Progenitor cell of endocrine pancreas (in vitro differentiated cells): ENCODE results near the gene TREM2. TPM values are rescaled to one million over a fixed set of nuclear protein-coding genes. Genes with fewer than 3 reads are reported as not detected.
A peak's percentile ranks its signal among the peaks of the same experiment; 100 is the strongest.

Experiments
- DNase-seq: peaks from one replicate; pipeline ENCODE4 v3.0.0; 2021; ENCODE audit warnings: low spot score; ENCODE audit not compliant: unreplicated experiment
- H3K27ac Mint-ChIP-seq: 2 replicates; pipeline ENCODE4 v1.8.0; 2021; ENCODE audit warnings: mild to moderate bottlenecking, moderate library complexity, mixed read lengths
- H3K27me3 Mint-ChIP-seq: 2 replicates; pipeline ENCODE4 v1.8.0; 2021; ENCODE audit warnings: mixed read lengths
- H3K36me3 Mint-ChIP-seq: 2 replicates; pipeline ENCODE4 v1.8.0; 2022; ENCODE audit warnings: mixed read lengths; ENCODE audit not compliant: insufficient read depth
- H3K4me1 Mint-ChIP-seq: 2 replicates; pipeline ENCODE4 v1.8.0; 2021; ENCODE audit warnings: low read depth, mixed read lengths
- H3K4me3 Mint-ChIP-seq: 2 replicates; pipeline ENCODE4 v1.8.0; 2021; ENCODE audit warnings: low read depth, mild to moderate bottlenecking, moderate library complexity, mixed read lengths
- H3K9me3 Mint-ChIP-seq: 2 replicates; pipeline ENCODE4 v1.8.0; 2021; ENCODE audit warnings: low read depth, mixed read lengths
- total RNA-seq: library from RNA; stranded (reverse); gene quantifications from 2 replicates; pipeline ENCODE4 v1.2.1, GENCODE V29; 2021
- TF ChIP-seq, protein P1 (sequence below): fragments of 200-600 bp; sonication (generic); IDR thresholded peaks from one replicate; pipeline ENCODE4 v1.5.0; 2021; ENCODE audit warnings: antibody characterized with exemption, mild to moderate bottlenecking; ENCODE audit not compliant: unreplicated experiment

Gene TREM2
- total RNA-seq, 1 donor from 2014 or later, result not detected

DNA sequence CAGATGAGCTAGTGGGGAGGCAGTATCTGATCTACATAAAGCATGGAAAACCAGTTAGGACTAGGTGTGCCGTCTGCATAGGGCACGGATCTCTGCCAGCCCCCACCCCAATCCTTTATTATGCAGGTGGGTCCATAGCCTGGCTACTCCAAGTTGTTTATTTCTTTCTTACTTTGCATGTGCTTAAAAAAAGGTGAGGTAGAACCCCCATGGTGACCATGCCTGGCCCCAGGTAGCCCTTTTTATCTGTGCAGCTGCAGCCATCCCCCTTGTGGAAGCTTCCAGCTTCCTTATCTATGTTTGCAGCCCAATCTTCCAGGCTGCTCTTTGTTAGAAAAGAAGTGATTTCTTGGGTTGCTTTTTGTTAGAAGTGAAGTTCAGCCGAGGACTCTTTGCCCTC, 9.0 kb upstream of the TREM2 start:
- Mint-ChIP-seq H3K4me3 (no peak overlapping the region), H3K36me3 (no peaks in the 10 kb centered on the region), H3K9me3 (no peaks in the 10 kb centered on the region), H3K4me1 (no peaks in the 10 kb centered on the region), H3K27me3 (peaks cover 15% of the 10 kb centered on the region), H3K27ac (no peak overlapping the region)
- TF ChIP-seq, protein P1, sequence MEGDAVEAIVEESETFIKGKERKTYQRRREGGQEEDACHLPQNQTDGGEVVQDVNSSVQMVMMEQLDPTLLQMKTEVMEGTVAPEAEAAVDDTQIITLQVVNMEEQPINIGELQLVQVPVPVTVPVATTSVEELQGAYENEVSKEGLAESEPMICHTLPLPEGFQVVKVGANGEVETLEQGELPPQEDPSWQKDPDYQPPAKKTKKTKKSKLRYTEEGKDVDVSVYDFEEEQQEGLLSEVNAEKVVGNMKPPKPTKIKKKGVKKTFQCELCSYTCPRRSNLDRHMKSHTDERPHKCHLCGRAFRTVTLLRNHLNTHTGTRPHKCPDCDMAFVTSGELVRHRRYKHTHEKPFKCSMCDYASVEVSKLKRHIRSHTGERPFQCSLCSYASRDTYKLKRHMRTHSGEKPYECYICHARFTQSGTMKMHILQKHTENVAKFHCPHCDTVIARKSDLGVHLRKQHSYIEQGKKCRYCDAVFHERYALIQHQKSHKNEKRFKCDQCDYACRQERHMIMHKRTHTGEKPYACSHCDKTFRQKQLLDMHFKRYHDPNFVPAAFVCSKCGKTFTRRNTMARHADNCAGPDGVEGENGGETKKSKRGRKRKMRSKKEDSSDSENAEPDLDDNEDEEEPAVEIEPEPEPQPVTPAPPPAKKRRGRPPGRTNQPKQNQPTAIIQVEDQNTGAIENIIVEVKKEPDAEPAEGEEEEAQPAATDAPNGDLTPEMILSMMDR, result no peak
- no peak for DNase-seq

DNA sequence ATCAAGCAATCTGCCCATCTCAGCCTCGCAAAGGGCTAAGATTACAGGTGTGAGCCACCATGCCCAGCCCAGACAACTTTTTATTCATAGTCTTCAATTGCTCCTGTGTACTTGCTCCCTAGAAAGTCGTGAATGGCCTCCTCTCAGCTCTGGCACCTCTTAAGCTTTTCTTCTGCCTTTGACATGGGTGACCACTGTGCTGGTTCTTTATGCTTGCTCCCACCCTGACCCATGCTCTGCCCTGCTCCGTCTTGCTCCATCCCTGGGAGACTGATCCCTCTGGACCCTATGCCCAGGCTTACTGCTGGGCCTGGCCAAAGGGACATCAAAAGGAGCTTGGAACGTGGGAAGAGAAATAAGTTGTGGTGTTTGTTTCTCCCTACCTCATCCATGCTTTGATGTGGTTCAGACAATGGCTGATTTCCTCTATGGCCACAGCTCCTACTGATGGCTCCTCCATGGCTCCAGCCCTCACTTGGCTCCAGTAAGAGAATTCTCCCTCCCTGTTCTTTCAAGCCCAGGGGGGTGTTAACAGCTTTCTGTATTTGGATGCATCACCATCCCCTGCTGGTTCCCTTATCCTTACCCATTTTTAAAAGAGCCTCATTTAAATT, 7.7 kb upstream of the TREM2 start:
- Mint-ChIP-seq H3K27ac (no peak overlapping the region), H3K27me3 (peaks cover 15% of the 10 kb centered on the region)
- no peak for DNase-seq

DNA sequence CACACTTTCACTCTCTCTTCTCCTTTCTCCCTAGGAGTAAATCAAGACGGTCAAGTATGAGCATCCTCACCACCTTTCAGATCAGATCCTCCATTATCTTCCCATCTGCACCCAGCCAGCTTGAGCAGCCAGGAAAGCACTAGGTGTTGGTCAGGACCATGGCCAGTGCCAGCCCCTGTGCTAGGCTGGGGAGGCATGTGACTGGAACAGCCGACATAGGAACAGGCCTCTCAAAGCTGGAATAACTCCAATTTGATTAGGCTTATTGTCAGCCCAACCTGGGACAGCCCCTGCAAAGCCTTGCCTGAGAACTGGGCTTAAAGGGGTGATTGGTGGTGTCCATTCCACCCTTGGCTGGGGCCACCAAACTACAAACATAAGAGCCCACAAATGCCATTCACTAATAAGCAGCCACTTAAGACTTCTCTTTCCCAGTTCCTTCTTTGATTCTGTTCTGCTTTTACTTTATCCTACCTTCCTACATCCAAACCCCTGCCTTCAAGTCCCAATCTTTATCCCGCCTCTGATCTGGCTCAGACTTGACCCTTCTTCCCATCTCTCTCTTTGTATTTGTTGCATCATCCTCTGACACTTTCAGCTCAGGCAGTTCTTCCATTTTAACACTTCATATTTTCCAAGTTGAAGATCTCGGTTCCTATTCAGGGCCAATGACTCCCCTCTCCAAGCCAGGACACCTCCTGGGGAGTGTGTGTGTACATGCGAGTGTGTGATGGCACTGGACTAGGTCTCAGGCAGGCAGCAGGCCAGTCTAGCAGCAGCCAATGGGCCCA, 4.5 kb upstream of the TREM2 start:
- Mint-ChIP-seq H3K9me3 (no peaks in the 10 kb centered on the region), H3K4me3 (no peak overlapping the region), H3K27me3 (peaks cover 15% of the 10 kb centered on the region), H3K27ac (no peak overlapping the region), H3K4me1 (no peaks in the 10 kb centered on the region), H3K36me3 (no peaks in the 10 kb centered on the region)
- DNase-seq, result peak; percentile 39
- TF ChIP-seq, protein P1, result no peak

More for the DNA sequence above, 7.7 kb upstream of the TREM2 start:
- Mint-ChIP-seq H3K4me1 (no peaks in the 10 kb centered on the region), H3K36me3 (no peaks in the 10 kb centered on the region), H3K9me3 (no peaks in the 10 kb centered on the region), H3K4me3 (no peak overlapping the region)
- TF ChIP-seq, protein P1, result no peak

DNA sequence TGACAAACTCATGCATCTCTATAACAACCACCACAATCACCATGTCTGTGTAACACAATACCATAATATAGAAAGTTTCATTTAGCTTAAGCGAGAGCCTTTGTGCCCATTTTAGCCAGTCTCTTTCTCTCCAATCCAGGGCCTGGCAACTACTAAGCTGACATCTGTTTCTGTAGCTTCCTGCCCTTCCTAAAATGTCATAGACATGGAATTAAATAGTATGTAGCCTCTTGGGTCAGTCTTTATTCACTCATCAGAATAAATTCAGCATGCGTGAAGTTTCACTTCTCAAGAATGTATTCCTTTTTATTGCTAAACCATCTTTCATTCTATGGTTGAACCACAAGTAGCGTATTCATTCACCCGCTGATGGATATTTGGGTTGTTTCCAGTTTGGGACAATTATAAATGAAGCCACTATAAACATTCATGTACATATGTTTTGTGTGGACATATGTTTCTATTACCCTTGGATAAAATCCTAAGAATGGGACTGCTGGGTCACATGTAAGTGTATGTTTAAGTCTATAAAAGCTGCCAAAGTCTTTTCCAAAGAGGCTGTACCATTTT, 1.7 kb upstream of the TREM2 start:
- no peaks in the 10 kb centered on the region for H3K4me1 Mint-ChIP-seq
- no peaks in the 10 kb centered on the region for H3K9me3 Mint-ChIP-seq
- no peak overlapping the region for H3K4me3 Mint-ChIP-seq
- H3K27ac Mint-ChIP-seq, result no peak overlapping the region
- TF ChIP-seq, protein P1, result no peak
- DNase-seq, result no peak
- peaks cover 14% of the 10 kb centered on the region for H3K27me3 Mint-ChIP-seq
- H3K36me3 Mint-ChIP-seq, result no peaks in the 10 kb centered on the region

DNA sequence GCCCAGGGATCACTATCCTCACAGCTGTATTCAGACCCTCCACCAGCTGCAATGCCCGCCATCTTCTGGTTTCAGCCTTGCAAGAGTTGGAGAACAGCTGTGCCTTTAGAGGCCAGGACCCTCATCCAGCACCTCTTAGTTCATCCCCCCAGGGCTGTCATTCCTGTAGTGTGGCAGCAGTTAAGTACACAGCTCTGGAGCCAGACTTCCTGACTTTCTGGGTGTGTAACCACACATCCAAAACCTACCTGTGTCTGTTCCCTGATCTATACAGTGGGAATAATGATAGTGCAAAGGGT, 452 bp upstream of the TREM2 start:
- H3K27me3 Mint-ChIP-seq, result peaks cover 14% of the 10 kb centered on the region
- no peak overlapping the region for H3K27ac Mint-ChIP-seq
- no peaks in the 10 kb centered on the region for H3K9me3 Mint-ChIP-seq
- no peak overlapping the region for H3K4me3 Mint-ChIP-seq
- no peaks in the 10 kb centered on the region for H3K36me3 Mint-ChIP-seq
- H3K4me1 Mint-ChIP-seq, result no peaks in the 10 kb centered on the region
- no peak for DNase-seq
- TF ChIP-seq, protein P1, result no peak
